HG03439 (cell line): ENCODE results near the gene ASAP2.

Experiments used
- ATAC-seq: cut with Tn5 transposase; IDR thresholded peaks from one replicate; pipeline ENCODE4 v1.9.1; 2021; ENCODE audit warnings: mild to moderate bottlenecking, moderate library complexity; ENCODE audit not compliant: unreplicated experiment

ASAP2 gene

DNA sequence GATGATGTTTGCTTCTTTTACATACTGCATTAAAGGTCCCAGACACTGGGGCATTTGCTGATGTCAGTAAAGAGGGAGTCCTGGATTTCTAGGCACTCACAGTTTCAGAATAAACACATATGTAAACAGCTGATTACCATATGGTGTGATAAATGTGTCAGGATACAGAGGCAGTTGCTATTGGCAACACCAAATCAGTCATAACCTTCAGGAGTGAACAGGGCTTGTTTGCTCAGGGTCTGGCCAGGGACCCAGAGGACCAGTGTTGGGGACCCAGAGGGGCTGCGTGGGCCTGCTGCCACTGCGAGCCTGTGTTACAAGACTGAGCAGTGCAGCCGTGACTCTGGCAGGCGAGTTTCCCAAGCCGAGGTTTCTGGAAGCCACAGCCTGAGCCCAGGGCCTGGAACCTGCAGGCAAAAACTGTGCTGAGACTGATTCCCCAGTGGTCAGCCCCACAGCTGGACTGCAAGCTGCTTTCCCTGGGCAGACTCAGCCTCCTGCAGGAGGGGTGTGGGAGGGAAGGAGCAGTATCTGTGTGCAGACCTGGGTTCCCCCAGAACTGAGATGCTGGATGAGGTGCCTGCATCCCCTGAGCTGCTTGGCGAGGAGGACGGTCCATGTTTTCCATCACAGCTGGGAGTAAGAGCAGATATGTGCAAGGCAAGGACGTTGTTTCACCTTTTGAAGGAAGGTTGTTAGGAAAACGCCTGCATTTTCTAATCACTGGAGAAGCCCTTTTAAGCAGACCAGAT lies 23.6 kb downstream of the ASAP2 start:
- no peak for ATAC-seq

GRCh38 chr2:9230881-9231280 lies 24.3 kb downstream of the ASAP2 start:
- no peak for ATAC-seq

GRCh38 chr2:9231291-9232165 lies 24.9 kb downstream of the ASAP2 start:
- ATAC-seq = no peak

- no peak for ATAC-seq
Observed at GRCh38 chr2:9232166-9232479, 25.5 kb downstream of the ASAP2 start.

GRCh38 chr2:9232886-9233285 lies 26.3 kb downstream of the ASAP2 start:
- no peak for ATAC-seq

DNA sequence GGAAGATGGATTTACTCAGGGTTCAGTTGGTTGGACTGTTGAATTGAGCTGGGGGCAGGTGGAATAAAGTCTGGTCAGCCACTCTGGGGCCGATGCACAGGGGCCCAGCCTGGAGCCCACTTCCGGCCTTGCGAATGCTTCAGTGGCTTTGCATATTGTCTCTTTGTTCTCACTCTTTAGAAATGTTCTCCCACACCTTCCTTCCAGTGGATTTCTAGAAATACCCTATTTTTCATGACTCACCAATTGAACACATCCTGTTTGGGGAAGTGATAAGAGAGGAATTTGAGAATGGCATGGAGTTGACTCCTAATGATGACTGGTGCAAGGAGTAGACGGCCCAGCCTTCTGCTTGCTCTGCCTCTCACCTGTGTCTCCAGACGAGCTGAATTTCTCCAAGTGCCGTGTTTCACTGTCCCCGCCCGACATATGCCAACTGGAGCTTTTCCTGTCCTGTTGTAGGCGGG lies 28.1 kb downstream of the ASAP2 start:
- no peak for ATAC-seq

DNA sequence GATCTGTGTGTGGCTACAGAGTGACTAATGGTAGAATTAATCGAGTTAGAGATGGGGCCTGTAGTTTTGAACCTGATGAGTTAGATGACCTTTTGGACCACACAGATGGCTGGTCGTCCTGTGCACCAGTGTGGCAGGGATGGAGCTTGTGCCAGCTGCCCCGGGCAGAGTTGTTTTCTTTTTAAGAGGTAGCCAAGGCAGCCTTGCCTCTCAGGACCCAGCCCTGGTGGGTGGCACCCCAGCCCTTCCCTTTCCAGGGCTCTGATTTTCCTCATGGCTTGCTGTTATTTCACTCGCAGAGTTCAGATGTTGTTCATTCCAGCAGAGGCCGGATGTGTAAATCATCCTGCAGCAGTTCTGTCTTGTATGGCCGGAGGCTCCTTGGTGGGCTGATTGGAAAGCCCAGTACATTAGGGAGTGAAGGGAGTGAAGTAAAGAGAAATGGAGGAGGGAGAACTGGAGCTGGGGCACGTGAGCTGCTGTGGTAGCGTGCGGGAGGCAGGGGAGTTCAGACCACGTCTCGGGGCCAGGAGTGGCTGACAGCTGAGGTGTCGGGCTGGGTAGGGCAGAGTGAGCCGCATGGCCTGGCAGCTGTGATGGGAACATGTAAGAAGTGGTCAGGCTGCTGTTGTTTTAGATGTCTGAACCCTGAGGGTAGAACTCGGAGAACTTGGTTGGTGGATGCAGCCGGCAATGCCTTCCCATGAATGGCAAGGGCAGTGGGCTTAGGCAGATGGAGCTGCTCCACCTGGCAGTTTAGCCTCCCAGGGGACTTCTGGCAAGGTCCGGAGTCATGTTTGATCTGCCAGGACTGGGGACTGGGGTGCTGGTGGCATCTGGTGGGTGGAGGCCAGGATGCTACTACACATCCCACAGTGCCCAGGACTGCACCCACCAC lies 28.8 kb downstream of the ASAP2 start:
- no peak for ATAC-seq

DNA sequence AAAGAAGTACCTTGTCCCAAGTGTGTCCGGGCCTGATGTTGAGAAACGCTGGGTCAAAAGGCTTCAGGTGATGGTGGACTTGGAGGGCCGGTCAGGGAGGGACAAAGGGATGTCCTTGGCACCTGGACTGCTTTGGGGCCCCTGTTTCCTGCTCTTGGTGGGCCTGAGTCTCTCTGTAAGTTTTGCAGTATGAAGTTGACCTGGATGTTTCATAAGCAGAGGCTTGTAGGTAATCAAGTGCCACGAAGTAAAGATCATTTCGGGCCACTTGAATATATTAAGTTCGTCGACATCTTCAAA lies 29.4 kb downstream of the ASAP2 start:
- ATAC-seq = no peak

GRCh38 chr2:9236867-9237266 lies 30.3 kb downstream of the ASAP2 start:
- ATAC-seq = no peak

DNA sequence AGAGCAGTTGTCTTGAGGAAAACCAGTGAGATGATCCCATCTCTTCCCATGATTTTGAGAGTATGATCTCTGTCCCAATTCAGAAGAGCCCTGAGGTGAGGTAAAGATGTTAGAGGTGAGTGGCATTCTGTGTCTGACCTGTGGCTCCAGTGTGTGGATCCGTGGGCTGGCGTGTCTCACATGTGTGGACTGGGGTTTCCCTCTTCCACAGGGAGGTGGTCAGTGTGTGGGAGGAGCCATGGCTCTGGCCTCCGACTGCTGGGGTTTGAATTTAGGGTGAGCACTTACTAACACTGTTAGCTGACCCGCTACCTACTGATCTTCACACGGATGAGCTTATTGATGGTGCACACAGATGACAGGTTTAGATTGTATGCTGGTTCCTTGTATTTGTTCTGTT lies 31.2 kb downstream of the ASAP2 start:
- ATAC-seq = no peak

- ATAC-seq = no peak
Observed at GRCh38 chr2:9238591-9239326, 32.1 kb downstream of the ASAP2 start.

- no peak for ATAC-seq
Observed at GRCh38 chr2:9239616-9240015, 33.0 kb downstream of the ASAP2 start.

GRCh38 chr2:9240745-9241144 lies 34.1 kb downstream of the ASAP2 start:
- no peak for ATAC-seq

- no peak for ATAC-seq
Observed at GRCh38 chr2:9241233-9241632, 34.6 kb downstream of the ASAP2 start.

DNA sequence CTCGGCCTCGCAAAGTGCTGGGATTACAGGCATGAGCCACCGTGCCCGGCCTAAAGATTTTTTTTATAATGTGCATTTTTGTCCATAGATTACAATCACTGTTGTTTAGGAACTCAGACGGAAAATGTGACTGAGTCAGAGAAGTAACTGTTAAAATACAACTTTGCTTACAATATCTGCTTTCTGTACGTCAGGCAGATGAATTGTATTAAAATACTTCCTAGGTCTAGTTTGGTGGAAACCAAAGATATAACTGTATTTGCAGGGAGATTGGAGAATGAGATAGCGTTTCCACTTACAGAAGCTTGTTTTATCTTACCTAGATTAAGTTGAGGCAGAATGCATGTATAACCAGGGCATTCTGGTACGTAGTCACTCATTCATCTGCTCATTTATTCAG lies 36.7 kb downstream of the ASAP2 start:
- ATAC-seq = no peak

DNA sequence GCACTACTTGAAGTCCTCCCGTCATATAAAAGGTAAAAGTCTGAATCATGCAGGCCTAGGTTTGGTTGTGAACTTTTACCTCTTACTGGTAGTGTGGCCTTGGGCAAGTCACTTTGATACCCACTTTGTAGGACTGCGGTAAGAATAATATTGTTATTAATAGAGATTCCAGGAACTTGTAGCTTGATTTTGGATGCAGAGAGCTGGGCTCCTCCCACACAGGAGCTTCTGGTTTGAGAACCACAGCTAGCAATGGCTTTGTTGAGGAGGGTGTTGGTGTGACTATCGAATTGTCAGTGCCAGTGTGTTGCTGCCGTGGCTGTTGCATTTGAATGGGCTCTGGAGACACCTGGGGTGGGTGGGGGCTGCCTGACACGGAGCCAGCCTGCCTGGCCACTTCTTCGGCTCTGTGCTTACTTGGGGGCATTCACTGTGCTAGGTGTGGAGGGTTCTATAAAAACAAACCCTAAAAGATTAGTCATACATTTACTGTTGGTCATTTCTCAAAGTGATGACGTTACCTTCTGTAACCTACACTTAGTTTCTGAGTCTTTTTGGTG lies 38.5 kb downstream of the ASAP2 start:
- ATAC-seq = no peak

- no peak for ATAC-seq
Observed at GRCh38 chr2:9247177-9247576, 40.6 kb downstream of the ASAP2 start.

- ATAC-seq = no peak
Observed at GRCh38 chr2:9247786-9248185, 41.2 kb downstream of the ASAP2 start.

DNA sequence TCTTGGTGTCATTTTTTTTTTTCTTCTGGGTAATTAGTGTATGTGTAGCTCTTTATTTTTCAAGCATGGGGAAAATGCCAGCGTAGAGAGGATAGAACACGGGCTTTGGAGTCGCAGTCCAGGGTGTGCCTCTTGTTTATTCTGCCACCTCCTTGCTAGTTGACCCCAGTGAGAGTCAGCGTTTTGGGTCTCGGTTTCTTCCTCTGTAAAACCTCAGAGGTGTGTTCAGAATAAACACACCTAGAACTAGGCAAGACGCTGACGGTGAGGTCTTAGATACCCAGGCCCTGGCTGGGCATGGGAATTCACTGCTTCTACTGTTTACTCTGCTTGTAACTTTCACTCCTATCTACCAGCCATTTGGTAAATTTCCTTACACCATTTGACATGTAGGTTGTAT lies 41.8 kb downstream of the ASAP2 start:
- ATAC-seq = no peak

GRCh38 chr2:9249020-9249800 lies 42.6 kb downstream of the ASAP2 start:
- no peak for ATAC-seq
